ENCODE measurements around the gene GAB2.

DNA sequence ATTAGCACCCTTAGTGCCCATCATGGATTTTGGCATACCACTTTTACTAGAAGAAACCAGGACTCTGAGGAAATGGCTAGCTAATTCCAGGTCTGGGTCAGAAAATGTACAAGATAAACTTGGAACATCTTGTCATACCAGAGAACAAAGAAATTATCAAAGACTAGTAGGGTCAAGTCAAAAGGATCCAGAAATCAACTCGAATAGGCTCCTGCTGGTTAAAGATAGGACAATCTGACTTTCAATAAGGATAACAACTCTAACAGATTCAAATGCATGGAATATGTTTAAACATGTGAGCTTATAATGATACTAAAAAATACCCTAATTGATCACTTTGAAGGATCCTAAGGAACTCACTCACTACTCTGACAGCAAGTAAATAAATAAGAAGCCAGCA lies 18.9 kb downstream of the GAB2 start:
- no peak for TF ChIP-seq CTCF (IDR thresholded peaks at IDR 0.05)
- TF ChIP-seq POLR2A (IDR thresholded peaks at IDR 0.05), result no peak
- no peak for TF ChIP-seq EP300 (IDR thresholded peaks at IDR 0.05)
- TF ChIP-seq POLR2AphosphoS5 (IDR thresholded peaks at IDR 0.05), result no peak

Data from stomach (tissue), 4 donors.